H9 (cell line): ENCODE data around the gene DCTN2. TPM values are rescaled to one million over a fixed set of nuclear protein-coding genes. Genes with fewer than 3 reads are reported as not detected.

Experiments used
- DNase-seq: peaks from one replicate; pipeline ENCODE4 v3.0.0-alpha.2; 2017
- H2AFZ ChIP-seq: one replicate; pipeline ENCODE4 v1.6.1; 2013; ENCODE audit warnings: mild to moderate bottlenecking, low read length, control low read depth, moderate library complexity
- H2AK5ac ChIP-seq: 2 replicates; pipeline ENCODE4 v1.6.1; 2013; ENCODE audit warnings: low read length, control low read depth, mixed read lengths; ENCODE audit not compliant: insufficient read length
- H2BK120ac ChIP-seq: one replicate; pipeline ENCODE4 v1.6.1; 2013; ENCODE audit warnings: low read depth, mild to moderate bottlenecking, low read length, control low read depth, inconsistent platforms; ENCODE audit not compliant: poor library complexity, severe bottlenecking
- H2BK12ac ChIP-seq: 2 replicates; pipeline ENCODE4 v1.6.1; 2013; ENCODE audit warnings: low read length, control low read depth, mixed read lengths, low read depth; ENCODE audit not compliant: insufficient read length
- H2BK15ac ChIP-seq: 2 replicates; pipeline ENCODE4 v1.6.1; 2013; ENCODE audit warnings: low read depth, low read length, control low read depth
- H2BK20ac ChIP-seq: one replicate; pipeline ENCODE4 v1.6.1; 2013; ENCODE audit warnings: low read depth, mild to moderate bottlenecking, low read length, control low read depth, inconsistent platforms; ENCODE audit not compliant: poor library complexity, severe bottlenecking
- H2BK5ac ChIP-seq: 2 replicates; pipeline ENCODE4 v1.6.1; 2013; ENCODE audit warnings: low read length, control low read depth, mixed read lengths; ENCODE audit not compliant: insufficient read length
- H3K14ac ChIP-seq: 2 replicates; pipeline ENCODE4 v1.6.1; 2013; ENCODE audit warnings: low read length, control low read depth; ENCODE audit not compliant: insufficient read depth
- H3K18ac ChIP-seq: 2 replicates; pipeline ENCODE4 v1.6.1; 2013; ENCODE audit warnings: low read depth, mild to moderate bottlenecking, mixed read lengths, low read length, control low read depth; ENCODE audit not compliant: insufficient read length
- H3K23ac ChIP-seq: 2 replicates; pipeline ENCODE4 v1.6.1; 2013; ENCODE audit warnings: low read length, control low read depth, mixed read lengths, low read depth; ENCODE audit not compliant: insufficient read length
- H3K23me2 ChIP-seq: 2 replicates; pipeline ENCODE4 v1.6.1; 2013; ENCODE audit warnings: low read depth, mild to moderate bottlenecking, mixed read lengths, low read length, control low read depth; ENCODE audit not compliant: insufficient read length, poor library complexity, severe bottlenecking
- H3K27ac ChIP-seq: 2 replicates; pipeline ENCODE4 v1.5.1; 2013; ENCODE audit warnings: low read length, control low read depth, mixed read lengths, low read depth; ENCODE audit not compliant: insufficient read length
- H3K27me3 ChIP-seq: 2 replicates; pipeline ENCODE4 v1.6.1; 2013; ENCODE audit warnings: low read length, control low read depth, inconsistent platforms; ENCODE audit not compliant: insufficient read depth
- H3K4ac ChIP-seq: 2 replicates; pipeline ENCODE4 v1.6.1; 2013; ENCODE audit warnings: low read depth, mild to moderate bottlenecking, control low read depth, inconsistent platforms, low read length, moderate library complexity
- H3K4me1 ChIP-seq: 2 replicates; pipeline ENCODE4 v1.6.1; 2013; ENCODE audit warnings: low read length, control low read depth, inconsistent platforms; ENCODE audit not compliant: insufficient read depth
- H3K4me2 ChIP-seq: 2 replicates; pipeline ENCODE4 v1.6.1; 2013; ENCODE audit warnings: low read length, control low read depth, mixed read lengths; ENCODE audit not compliant: insufficient read length, insufficient read depth
- H3K56ac ChIP-seq: 2 replicates; pipeline ENCODE4 v1.6.1; 2013; ENCODE audit warnings: low read depth, mild to moderate bottlenecking, mixed read lengths, low read length, control low read depth; ENCODE audit not compliant: insufficient read length
- H3K79me1 ChIP-seq: 2 replicates; pipeline ENCODE4 v1.6.1; 2013; ENCODE audit warnings: low read depth, mild to moderate bottlenecking, moderate library complexity, low read length, control low read depth, inconsistent platforms; ENCODE audit not compliant: insufficient read depth, poor library complexity, severe bottlenecking
- H3K79me2 ChIP-seq: 2 replicates; pipeline ENCODE4 v1.6.1; 2013; ENCODE audit warnings: low read length, control low read depth, inconsistent platforms; ENCODE audit not compliant: insufficient read depth
- H3K9ac ChIP-seq: 2 replicates; pipeline ENCODE4 v1.6.1; 2013; ENCODE audit warnings: low read length, control low read depth, mixed read lengths; ENCODE audit not compliant: insufficient read length; ENCODE audit errors: extremely low read depth
- H3K9me3 ChIP-seq: one replicate; pipeline ENCODE4 v1.6.1; 2013; ENCODE audit warnings: low read depth, low read length, inconsistent platforms; ENCODE audit not compliant: control insufficient read depth
- H3T11ph ChIP-seq: one replicate; pipeline ENCODE4 v1.6.1; 2013; ENCODE audit warnings: mild to moderate bottlenecking, low read length, control low read depth, inconsistent platforms
- H4K20me1 ChIP-seq: one replicate; pipeline ENCODE4 v1.6.1; 2013; ENCODE audit not compliant: control insufficient read depth, insufficient read length, insufficient read depth
- H4K5ac ChIP-seq: 2 replicates; pipeline ENCODE4 v1.6.1; 2013; ENCODE audit warnings: low read depth, mild to moderate bottlenecking, mixed read lengths, low read length, control low read depth; ENCODE audit not compliant: insufficient read length
- H4K8ac ChIP-seq: replicated peaks from 2 replicates; pipeline ENCODE4 v1.6.1; 2013; ENCODE audit warnings: low read length, control low read depth, mixed read lengths, low read depth; ENCODE audit not compliant: insufficient read length
- H4K91ac ChIP-seq: 2 replicates; pipeline ENCODE4 v1.6.1; 2013; ENCODE audit warnings: low read depth, mild to moderate bottlenecking, moderate library complexity, mixed read lengths, low read length, control low read depth; ENCODE audit not compliant: insufficient read length
- H3K27ac Mint-ChIP-seq, 3 experiments: 2 replicates in 2 of 3; 3 replicates in 1 of 3; pipeline ENCODE4 v1.8.0; 2020 to 2021; ENCODE audit warnings: mixed read lengths in 3 of 3, mild to moderate bottlenecking in 1 of 3, moderate library complexity in 1 of 3
- H3K27me3 Mint-ChIP-seq: 2 replicates; pipeline ENCODE4 v1.8.0; 2021; ENCODE audit warnings: low read depth, mild to moderate bottlenecking, moderate library complexity, mixed read lengths
- H3K36me3 Mint-ChIP-seq, 3 experiments: 2 replicates in 2 of 3; 3 replicates in 1 of 3; pipeline ENCODE4 v1.8.0; 2020 to 2021; ENCODE audit warnings: low read depth in 3 of 3, mixed read lengths in 3 of 3; ENCODE audit not compliant: insufficient read depth in 1 of 3
- H3K4me1 Mint-ChIP-seq, 2 experiments: 2 replicates each; pipeline ENCODE4 v1.8.0; 2020; ENCODE audit warnings: mixed read lengths in 2 of 2
- H3K4me3 Mint-ChIP-seq, 2 experiments: 2 replicates in 1 of 2; 3 replicates in 1 of 2; pipeline ENCODE4 v1.8.0; 2020 to 2021; ENCODE audit warnings: mild to moderate bottlenecking in 2 of 2, mixed read lengths in 2 of 2, moderate library complexity in 1 of 2
- H3K9me3 Mint-ChIP-seq, 2 experiments: 2 replicates in 1 of 2; 3 replicates in 1 of 2; pipeline ENCODE4 v1.8.0; 2020; ENCODE audit warnings: mild to moderate bottlenecking in 2 of 2, mixed read lengths in 2 of 2, moderate library complexity in 1 of 2
- WGBS: extraction: QIAGEN DNeasy Blood & Tissue Kit; methylation state at CpG from one replicate; pipeline ENCODE4 v1.1.7; 2013; ENCODE audit warnings: missing lambda C conversion rate, low lambda C conversion rate, mixed read lengths; ENCODE audit not compliant: insufficient read length; ENCODE audit errors: extremely low coverage; 5-methylcytosine and 5-hydroxymethylcytosine counted together
- total RNA-seq: library from RNA; stranded (reverse); gene quantifications from 2 replicates; pipeline ENCODE4 v1.2.1, GENCODE V29; 2021
- TF ChIP-seq, protein P1 (sequence below): fragments of 200-600 bp; sonication (generic); conservative IDR thresholded peaks from 3 replicates; pipeline ENCODE4 v1.8.0; 2021; ENCODE audit warnings: antibody characterized with exemption, mild to moderate bottlenecking

DCTN2 gene
- total RNA-seq, 1 experiment from 2014 or later, result 97.7 TPM

DNA sequence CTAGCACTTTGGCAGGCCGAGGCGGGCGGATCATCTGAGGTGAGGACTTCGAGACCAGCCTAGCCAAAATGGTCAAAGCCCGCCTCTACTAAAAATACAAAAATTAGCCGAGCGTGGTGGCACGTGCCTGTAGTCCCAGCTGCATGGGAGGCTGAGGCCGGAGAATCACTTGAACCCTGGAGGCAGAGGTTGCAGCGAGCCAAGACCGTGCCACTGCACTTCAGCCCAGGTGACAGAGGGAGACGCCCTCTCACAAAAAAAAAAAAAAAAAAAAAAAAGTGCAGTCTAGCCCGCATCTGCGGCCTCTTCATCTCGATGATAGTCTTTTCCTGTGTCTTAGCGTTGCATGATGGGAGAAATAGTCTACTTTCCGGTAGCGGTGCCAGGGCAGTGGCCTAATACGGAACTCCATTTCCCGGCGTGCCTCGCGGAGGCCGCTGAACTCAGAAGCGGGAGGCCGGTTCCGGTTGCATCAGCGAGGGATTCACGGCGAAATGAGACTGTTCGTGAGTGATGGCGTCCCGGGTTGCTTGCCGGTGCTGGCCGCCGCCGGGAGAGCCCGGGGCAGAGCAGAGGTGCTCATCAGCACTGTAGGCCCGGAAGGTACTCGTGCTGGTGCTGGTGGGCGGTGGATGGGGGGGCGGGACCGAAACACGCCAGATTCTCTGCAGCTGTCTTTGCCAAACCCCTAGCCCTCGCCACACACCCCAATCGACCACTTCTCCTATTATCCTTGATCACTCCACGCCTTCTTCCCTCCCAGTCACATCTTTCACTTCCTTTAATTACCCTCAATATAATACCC, 59.2 kb downstream of the DCTN2 start, which contains the start of gene MARS1:
TSS of gene MARS1 (plus strand) at position 472 of the 805 bp plus-strand sequence. CDS start at position 495, 23 bp downstream.
- no peak within 1 kb of the TSS for H2BK12ac ChIP-seq
- 100% methylated on average over 1 of the region's 47 CpGs for WGBS
- H3K18ac ChIP-seq, result peak within 1 kb of the TSS; percentile 74
- H2BK20ac ChIP-seq, result no peak within 1 kb of the TSS
- peak within 1 kb of the TSS; percentile 90 for H3K4me2 ChIP-seq
- H3K4me1 Mint-ChIP-seq, result peaks cover 14% of the 10 kb centered on the region in 2 experiments
- peaks cover 5% of the 10 kb centered on the region for H3K23me2 ChIP-seq
- H3K27me3 Mint-ChIP-seq, result no peaks in the 10 kb centered on the region
- H2AFZ ChIP-seq, result no peak within 1 kb of the TSS
- peak; percentile 97 for DNase-seq
- H3K14ac ChIP-seq, result peak within 1 kb of the TSS; percentile 95; the same call in 1 of the 2 replicates
- H3K4me1 ChIP-seq, result peaks cover 2% of the 10 kb centered on the region; the same call in 1 of the 2 replicates
- no peak within 1 kb of the TSS for H4K5ac ChIP-seq
- H3K9ac ChIP-seq, result peak within 1 kb of the TSS; percentile 85
- H3K27me3 ChIP-seq, result no peaks in the 10 kb centered on the region
- peak within 1 kb of the TSS; percentile 96 to 97 for H3K4me3 Mint-ChIP-seq
- H3K4ac ChIP-seq, result no peak within 1 kb of the TSS; the same call in 1 of the 2 replicates
- H3K79me1 ChIP-seq, result no peaks in the 10 kb centered on the region
- peak within 1 kb of the TSS; percentile 95 to 99 (median 97) for H3K27ac Mint-ChIP-seq
- H3T11ph ChIP-seq, result no peak within 1 kb of the TSS
- H2AK5ac ChIP-seq, result no peak within 1 kb of the TSS
- no peak within 1 kb of the TSS for H4K91ac ChIP-seq
- no peaks in the 10 kb centered on the region for H3K9me3 ChIP-seq
- H3K56ac ChIP-seq, result no peak within 1 kb of the TSS
- peaks cover 44 to 49% (median 46%) of the 10 kb centered on the region in 3 experiments for H3K36me3 Mint-ChIP-seq
- peaks cover 8% of the 10 kb centered on the region; the same call in 1 of the 2 replicates for H3K79me2 ChIP-seq
- peak within 1 kb of the TSS; percentile 2 for H2BK5ac ChIP-seq
- H3K9me3 Mint-ChIP-seq, result peaks cover under 1 to 3% of the 10 kb centered on the region in 2 experiments; a peak in 2 of 5 replicates
- no peak within 1 kb of the TSS for H3K27ac ChIP-seq
- TF ChIP-seq, protein P1, sequence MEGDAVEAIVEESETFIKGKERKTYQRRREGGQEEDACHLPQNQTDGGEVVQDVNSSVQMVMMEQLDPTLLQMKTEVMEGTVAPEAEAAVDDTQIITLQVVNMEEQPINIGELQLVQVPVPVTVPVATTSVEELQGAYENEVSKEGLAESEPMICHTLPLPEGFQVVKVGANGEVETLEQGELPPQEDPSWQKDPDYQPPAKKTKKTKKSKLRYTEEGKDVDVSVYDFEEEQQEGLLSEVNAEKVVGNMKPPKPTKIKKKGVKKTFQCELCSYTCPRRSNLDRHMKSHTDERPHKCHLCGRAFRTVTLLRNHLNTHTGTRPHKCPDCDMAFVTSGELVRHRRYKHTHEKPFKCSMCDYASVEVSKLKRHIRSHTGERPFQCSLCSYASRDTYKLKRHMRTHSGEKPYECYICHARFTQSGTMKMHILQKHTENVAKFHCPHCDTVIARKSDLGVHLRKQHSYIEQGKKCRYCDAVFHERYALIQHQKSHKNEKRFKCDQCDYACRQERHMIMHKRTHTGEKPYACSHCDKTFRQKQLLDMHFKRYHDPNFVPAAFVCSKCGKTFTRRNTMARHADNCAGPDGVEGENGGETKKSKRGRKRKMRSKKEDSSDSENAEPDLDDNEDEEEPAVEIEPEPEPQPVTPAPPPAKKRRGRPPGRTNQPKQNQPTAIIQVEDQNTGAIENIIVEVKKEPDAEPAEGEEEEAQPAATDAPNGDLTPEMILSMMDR, result peak; percentile 35; the same call in 2 of the 3 replicates
- H4K8ac ChIP-seq, result no peak within 1 kb of the TSS
- no peak within 1 kb of the TSS for H2BK15ac ChIP-seq
- H2BK120ac ChIP-seq, result no peak within 1 kb of the TSS
- no peak within 1 kb of the TSS for H3K23ac ChIP-seq
- no peaks in the 10 kb centered on the region for H4K20me1 ChIP-seq
